HG03064 (cell line): ENCODE results near the gene PFKP.

Experiments
- ATAC-seq: cut with Tn5 transposase; IDR thresholded peaks from one replicate; pipeline ENCODE4 v1.9.1; 2021; ENCODE audit warnings: low read depth; ENCODE audit not compliant: unreplicated experiment

PFKP gene

DNA sequence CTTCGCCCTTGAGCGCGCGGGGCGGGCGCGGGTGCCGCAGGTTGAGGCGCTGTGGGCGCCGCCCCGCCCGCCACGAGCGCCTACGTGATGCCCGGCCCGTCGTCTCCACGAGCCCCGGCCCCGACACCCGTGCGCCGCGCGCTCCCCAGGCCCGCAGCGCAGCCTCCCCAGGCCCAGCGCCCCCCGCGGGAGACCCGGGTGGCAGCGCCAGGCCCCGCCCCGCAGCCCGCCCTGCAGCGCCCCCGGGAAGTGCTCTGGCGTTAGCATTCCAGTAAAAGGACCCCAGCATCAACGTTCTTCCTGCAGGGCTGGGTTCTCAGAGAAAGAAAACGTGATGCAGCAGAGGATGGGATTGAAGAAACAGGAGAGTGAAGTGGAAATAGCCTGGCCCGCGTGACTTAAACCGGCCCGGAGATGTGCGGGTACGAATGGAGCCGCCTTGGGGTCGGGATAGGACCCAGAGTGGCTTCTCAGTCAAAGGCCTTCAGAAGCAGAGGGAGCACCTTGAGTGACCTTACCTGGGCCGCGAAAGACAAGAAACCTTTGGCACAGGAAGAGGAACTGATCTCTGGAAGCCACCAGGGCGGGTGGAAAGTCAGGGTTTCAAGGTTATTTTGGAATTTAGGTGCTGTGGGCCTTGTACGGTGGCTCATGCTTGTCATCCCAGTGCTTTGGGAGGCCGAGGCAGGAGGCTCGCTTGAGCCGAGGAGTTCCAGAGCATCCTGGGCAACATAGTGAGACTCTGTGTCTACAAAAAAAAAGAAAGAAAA, 1.8 kb downstream of the PFKP start:
- ATAC-seq: peak; percentile 35

DNA sequence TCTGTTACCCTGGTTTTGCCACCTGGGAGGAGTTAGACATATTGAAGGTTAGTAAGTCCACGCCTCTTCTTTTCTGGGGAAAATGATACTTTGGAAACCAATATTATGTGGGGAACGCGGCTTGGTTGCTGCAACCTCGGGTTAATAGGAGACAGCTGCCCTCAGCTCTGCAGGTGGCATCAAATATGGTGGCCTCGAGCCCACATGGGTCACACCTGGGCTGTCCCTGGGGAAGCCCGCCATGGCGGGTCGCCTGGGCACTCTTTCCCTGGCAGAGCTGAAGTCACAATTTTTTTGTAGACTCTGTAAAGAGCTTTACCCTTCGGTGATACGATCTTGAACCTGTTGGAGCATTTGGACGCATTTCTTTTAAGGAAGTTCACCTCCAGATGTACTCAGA, 2.5 kb downstream of the PFKP start:
- no peak for ATAC-seq

DNA sequence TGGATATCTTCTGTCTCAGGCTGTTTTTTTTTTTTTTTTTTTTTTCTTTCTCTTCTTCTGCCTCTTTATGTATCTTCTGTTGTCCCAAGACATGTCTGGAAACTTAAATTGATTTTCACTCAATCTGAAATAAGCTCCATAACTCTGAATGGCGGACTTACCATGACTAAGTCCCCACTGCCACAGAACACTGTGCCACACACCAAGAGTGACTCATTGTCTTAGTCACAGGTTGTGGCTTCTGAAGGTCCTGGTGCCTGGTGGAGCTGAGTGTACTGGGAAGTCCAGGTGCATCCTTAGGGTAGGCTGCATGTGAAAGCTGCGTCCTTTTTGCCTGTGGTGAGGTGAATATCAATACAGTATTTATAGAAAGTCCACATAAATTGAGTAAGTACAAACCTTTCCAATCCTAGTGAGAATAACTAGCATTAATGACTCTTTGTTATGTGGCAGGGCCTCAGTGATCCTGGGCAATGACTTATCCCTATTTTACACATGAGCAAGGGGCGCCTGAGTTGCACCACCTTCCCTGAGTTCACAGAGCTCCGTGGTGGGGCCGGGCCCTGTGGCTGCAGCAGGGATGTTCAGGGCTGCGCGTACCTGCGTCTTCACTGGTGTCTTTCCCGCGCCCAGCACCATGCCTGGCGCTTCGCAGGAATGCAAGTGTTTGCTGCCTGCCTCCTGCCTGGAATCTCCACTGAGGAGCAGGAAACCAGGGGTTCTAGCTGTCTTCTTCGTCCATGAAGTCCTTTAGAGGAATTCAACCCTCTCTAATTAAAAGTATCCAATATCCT, 4.3 kb downstream of the PFKP start:
- no peak for ATAC-seq

DNA sequence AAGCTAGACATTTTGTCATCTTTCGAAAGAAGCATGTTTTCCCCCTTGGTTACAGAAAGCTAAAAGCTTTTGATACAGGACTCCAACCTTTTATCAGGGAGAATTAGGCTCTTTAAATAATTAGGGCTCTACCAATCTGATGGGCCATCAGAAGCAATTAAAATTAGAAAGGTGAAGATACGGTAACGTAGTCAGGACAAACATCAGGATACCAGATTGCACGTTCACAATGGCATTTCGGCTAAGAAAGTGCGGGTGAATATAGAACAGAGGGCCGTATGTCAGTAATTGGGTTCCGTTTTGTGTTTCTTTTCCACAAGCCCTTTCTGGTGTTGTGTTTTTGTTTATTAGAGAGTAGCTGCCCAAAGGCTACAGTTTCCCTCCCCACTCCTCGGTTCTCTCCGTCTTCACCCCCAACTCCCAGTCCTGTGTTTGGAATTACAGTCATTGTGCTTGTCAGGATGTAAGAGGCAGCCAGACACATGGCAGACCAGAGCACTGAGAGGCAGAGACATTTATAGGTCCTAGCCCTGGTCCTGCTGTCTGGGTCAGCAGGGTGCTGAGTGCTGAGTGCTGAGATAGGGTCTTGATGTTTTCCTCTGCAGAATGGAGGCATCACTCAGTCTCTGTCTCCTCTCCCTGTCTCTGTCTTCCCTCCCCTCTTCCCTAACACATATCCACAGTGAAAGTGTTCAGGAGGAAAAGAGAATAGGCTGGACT, 5.5 kb downstream of the PFKP start:
- ATAC-seq: no peak

DNA sequence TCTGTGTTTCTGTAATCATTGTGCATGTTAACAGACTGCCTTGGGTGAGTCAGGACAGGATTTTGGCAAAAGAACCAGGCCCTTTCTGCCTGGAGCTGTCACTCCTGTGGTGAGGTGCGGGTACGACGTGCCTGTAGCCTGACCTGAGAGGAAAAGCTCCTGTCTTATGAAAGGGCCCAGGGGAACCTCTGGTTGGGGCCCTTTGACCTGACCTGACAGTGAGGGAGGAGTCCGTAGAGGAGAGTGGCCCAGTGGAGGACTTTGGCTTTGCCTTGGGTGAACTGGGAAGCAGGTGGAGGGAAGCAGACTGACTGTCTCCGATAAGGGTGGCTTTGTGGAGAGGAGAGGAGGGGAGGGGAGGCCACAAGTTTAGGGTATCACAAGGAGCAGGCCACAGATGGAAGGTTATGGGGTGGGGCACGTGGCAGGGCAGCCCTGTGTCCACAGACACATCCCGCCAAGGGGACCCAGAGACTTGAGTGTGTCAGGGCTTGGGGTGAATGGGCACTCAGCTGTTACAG, 6.9 kb downstream of the PFKP start:
- ATAC-seq: no peak

DNA sequence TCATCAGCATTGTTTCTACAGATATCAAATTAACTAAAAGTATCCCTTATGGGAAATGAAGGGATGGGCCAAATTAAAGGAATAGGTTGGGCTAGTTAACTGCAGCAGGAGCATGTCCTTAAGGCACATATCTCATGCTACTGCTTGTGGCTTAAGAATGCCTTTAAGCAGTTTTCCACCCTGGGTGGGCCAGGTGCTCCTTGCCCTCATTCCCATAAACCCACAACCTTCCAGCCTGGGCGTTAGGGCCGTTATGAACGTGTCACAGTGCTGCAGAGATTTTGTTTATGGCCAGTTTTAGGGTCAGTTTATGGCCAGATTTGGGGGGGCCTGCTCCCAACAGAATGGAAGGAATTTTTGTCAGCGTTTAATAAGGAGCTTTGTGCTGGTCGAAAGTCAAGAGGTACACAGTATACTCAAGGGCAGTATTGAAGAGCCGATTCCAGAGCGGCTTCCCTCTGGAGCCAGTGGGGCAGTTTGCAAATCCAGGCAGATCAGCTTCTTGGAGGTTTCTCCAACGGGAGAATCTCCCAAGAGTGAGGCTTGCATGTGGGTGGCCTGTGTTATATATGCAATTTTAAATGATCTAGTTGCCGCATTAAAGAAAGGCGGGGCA, 7.7 kb downstream of the PFKP start:
- ATAC-seq: no peak

DNA sequence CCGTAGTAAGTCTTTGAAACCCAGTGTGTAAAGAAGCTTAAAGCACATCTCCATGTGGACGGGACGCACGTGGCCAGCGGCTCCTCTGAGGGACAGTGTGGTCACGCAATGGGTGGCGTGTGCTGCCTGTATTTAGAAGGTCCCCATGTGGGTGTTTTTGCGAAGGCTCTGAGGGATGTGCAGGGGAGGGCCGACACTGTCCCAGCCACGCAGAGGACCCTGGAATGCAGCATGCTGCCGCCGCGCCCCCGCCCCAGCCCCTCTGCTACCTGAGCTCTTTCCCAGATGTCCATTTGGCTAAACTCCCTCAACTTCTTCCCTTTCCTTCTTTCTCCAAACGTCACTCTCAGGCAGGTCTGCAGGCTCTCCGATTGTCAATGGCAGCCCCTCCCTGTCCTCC, 8.8 kb downstream of the PFKP start:
- ATAC-seq: no peak

DNA sequence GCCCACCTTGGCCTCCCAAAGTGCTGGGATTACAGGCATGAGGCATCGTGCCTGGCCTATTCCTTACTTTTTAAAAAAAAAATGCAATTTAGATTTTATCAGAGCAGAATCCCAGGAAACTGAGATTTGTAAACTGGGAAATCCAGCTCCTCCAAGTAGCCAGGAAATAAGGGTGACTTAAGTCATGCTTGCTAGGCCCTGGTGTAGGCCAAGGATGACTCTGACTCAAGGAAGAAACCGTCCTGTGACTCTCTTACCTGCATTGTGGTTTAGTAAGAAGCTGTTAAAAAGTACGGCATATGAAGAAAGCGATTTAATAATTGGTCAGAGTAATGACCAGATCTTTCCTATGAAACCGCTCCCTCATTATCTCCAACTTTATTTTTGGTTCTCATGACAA, 10.2 kb downstream of the PFKP start:
- ATAC-seq: no peak

DNA sequence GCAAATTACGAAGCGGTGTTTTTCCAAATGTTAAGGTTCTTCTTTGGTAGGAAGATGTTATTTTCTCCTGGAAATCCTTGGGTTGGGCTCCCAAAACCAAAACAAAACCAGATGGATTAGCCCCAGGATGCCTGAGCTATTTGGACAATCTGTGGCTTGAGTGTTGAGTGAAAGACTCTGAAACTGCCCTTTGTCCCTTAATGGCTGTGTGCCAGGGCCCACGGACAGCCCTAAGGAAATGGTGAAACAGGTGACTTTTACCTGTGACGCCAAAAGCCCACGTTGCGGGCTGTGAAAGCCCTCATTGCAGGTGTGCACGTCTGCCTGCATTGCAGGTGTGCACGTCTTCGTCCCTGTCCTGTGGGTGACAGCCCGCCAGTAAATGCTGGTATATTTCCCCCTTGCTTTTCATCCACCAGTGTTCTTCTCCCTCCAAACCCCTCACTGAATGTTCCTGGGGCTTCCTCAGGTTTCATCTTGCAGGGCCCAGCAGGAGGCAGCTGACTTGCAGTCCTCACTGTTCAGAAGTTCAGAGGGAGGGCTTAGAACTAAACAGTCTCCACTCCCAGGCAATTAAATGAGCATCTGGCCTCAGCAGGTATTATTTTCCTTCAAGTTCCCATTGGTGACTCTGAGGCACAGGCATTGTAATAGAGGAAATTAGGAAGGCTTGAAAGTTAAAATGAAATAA, 10.7 kb downstream of the PFKP start:
- no peak for ATAC-seq

DNA sequence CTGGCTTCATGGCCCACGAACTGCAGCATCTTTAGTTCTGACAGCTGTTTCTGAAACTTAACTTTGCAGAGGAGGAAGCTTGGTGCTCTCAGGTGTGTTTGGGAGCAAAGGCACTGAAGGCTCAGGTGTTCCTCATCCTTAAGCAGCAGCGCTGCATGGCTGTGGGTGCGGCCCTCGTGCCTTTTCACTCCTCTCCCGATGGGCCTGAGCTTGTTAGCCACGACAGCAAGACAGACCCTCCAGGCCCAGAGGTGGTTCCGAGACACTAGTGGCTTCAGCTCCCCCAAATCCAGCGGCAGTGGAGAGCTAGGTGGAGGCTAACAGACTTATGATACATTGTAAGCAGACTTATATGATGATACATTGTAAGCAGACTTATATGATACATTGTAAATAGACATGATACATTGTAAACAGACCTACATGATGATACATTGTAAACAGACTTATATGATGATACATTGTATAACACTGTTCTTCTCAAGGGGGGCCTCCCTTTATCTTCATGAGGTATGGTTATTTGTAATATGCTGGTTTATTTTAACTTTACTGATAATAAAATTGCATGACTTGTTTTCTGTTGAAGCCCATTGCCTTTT, 14.1 kb downstream of the PFKP start:
- no peak for ATAC-seq

DNA sequence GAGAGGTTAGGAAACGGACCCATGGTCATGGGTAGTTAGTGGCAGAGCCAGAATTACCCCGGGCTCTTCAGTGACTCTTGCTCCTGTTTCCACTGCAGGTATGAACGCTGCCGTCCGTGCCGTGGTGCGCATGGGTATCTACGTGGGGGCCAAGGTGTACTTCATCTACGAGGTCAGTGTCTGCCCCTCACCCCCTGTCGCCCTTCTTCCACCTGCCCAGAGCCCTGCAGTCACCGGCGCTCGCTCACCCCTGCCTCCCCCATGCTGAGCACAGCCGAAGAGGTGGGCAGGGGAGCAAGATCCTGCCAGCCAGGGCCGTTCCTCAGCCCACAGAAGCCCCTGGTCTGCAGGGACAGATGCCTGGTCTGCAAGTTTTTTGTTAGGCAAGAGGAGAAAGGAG, 14.9 kb downstream of the PFKP start:
- no peak for ATAC-seq

DNA sequence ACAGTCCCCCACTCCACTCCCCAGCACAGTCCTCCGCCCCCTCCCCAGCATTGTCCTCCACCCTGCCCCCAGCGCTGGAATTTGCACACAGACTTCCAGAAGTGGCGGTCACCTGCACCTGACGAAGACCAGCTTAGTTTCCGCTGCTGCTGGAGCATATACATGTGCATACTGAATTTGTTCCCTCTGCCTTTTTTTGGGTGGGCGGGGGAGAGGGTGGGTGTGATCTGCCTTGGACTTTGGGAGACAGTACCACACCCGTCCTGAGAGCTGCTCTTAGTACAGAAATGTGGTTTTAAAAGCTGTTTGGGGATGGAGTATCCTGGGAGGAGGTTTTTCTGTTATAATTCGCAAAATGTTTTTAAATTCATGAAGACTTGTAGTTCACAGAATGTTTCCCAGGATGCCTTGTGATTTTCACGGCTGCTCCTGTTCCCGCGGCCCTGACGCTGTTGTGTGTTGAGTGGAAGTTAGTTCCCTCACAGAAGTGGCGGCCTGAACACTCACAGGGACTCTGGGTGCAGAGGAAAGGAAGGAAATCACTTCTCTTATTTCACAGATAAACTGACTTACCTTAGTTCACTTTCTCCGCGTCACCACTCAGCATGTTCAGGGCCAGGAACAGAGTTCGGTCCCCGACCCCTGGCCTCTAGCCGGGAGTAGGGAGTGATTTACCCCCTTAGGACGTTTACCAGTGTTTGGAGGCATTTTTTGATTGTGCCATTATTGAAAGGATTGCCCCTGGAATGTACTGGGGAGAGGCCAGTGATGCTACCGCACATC, 18.6 kb downstream of the PFKP start:
- ATAC-seq: no peak

DNA sequence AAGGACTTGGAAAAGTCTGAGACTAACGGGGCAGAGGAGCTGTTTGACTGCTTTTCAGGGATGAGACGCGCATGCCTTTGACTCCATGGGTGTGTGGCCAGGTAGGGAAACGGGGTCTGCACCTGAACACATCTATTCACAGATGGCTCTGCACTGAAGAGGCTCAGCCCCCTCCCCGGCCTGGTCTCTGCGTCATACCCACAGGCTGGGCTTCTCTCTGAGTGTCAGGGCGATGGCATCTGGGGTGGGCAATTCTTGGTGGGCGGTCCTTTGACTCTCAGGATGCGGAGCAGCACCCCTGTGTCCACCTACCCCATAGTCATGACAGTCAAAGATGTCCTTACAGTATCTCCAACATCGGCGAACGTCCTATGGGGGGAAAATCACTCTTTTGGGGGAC, 23.0 kb downstream of the PFKP start:
- no peak for ATAC-seq

DNA sequence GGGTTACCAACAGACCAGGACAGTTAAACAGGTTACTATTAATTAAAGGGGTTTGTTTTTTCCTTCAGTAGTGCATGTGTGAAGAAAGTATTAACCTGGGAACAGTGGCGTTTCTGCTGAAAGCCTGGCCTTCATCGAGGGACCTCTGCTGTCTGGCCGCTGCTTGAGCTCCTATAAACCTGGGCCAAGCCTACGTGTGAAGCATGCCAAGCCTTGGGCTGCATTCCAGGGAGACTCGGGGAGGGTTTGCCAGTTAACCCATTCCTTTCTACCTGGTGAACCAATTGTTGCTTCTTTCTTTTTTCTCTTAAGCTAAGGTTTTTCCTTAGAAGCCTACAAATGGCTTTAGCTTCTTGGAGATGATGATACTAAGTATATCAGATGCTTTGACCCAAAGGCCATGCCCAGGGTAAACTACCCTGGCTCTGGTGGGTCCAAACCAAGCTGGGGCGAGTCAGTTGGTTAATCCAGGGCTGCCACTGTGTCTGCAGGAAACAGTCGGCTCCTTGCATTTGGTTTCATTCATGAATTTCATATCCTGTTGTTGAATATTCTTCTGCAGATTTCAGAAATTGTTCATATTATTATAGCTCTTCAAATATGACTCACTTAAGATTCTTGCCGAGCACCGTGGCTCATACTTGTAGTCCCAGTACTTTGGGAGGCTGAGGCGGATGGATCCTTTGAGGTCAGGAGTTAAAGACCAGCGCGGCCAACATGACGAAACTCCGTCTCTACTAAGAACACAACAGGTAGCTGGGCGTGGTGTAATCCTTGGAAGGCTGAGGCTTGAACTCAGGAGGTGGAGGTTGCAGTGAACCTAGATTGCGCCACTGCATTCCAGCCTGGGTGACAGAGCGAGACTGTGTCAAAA, 23.8 kb downstream of the PFKP start:
- no peak for ATAC-seq

DNA sequence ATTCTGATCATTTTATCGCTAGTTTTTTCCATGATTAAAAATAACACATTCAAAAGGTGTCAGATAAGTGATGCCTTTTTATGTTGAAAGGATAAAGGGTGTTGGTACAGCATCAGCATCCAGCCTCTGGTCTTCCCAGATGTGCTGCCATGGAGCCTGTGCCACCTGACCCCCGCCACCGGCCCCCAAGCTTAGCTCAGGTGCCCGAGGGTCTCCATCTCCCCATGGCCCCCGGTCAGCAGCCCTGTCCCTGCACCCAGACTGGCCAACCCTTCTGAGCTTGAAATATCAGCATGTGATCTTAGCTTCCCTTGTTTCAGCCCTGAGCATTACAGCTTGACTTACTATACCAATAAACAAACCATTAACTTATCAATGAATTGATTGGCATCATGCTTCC, 24.6 kb downstream of the PFKP start:
- ATAC-seq: no peak

DNA sequence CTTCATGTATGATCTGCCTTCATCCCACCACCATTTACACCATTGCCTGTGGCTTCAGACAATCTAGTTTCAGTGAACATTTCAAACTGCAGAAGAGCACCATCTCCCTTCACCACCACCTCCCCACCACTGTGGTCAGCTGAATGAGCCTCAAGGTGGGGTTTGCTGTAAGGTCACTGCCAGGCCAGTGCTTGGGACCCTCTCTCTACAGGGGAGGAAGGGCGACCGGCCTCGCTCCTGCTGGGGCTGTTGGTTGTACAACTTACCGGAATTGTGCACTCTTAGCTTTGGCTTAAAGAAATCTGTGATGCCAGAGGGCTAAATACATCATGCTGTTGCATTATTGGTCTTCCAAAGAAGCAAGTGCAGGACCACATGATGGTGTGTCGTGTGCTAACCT, 26.6 kb downstream of the PFKP start:
- ATAC-seq: no peak

DNA sequence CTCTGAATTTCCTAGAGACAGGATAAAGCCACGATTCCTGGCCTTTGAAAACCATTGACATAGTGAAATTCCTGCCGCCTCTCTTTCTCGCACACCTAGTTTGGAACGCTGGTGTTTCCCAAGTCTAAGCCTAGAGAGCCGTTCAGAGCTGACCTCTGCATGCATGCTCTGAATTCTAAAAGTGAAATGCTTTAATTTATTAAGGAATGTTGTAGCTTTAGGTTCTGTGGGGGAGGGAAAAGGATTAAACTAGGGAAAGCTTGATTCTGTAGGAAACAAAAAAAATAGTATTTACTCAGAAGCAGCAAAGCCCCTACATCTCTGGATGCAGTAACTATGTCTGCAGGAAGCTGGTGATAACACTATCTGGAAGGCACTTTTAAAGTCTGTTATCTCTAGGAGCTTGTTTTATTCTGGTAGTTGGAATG, 27.3 kb downstream of the PFKP start:
- ATAC-seq: no peak
